D341Med (cell line): ENCODE measurements around the gene RYR2.
A peak's percentile ranks its signal among the peaks of the same experiment; 100 is the strongest.
"Not testable (repeated sequence)": the region's sequence is repeated elsewhere in the genome, so short reads cannot be mapped to it uniquely, and the experiment has no call there.

Experiments used
- DNase-seq: peaks from one replicate; pipeline ENCODE4 v3.0.0; 2012; ENCODE audit warnings: low spot score

RYR2 gene

GRCh38 chr1:237791592-237791991 is 749.6 kb downstream of the RYR2 start:
- no peak for DNase-seq

- no peak for DNase-seq
Measured at GRCh38 chr1:237792149-237792548, 750.2 kb downstream of the RYR2 start.

- DNase-seq, result no peak
Measured at GRCh38 chr1:237792726-237793125, 750.7 kb downstream of the RYR2 start.

GRCh38 chr1:237794071-237794470 is 752.1 kb downstream of the RYR2 start:
- no peak for DNase-seq

GRCh38 chr1:237795558-237795957 is 753.6 kb downstream of the RYR2 start:
- no peak for DNase-seq

GRCh38 chr1:237799762-237800474 is 757.9 kb downstream of the RYR2 start:
- DNase-seq, result peak; percentile 92

GRCh38 chr1:237804516-237804915 is 762.5 kb downstream of the RYR2 start:
- no peak for DNase-seq

GRCh38 chr1:237809099-237809498 is 767.1 kb downstream of the RYR2 start:
- no peak for DNase-seq

- no peak for DNase-seq
Measured at GRCh38 chr1:237811633-237812032, 769.6 kb downstream of the RYR2 start.

DNA sequence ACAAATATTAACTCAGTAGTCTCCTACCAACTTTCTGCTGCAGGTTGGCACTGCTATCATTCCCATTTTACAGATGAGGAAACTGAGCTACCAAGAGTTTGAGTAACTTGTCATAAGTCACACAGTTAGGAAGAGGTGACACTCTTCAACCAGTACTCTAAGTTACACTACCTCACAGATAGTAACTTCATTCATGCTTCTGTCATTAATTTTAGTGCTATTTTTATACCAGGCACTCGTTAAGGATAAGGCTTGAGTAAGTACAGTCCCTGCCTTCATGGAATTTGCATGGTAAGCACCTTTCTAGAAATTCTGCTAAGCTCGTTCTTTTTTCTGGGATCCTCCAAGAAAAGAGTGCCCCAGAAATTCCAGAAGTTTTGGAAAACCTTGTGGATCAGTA is 770.1 kb downstream of the RYR2 start:
- DNase-seq, result no peak

DNA sequence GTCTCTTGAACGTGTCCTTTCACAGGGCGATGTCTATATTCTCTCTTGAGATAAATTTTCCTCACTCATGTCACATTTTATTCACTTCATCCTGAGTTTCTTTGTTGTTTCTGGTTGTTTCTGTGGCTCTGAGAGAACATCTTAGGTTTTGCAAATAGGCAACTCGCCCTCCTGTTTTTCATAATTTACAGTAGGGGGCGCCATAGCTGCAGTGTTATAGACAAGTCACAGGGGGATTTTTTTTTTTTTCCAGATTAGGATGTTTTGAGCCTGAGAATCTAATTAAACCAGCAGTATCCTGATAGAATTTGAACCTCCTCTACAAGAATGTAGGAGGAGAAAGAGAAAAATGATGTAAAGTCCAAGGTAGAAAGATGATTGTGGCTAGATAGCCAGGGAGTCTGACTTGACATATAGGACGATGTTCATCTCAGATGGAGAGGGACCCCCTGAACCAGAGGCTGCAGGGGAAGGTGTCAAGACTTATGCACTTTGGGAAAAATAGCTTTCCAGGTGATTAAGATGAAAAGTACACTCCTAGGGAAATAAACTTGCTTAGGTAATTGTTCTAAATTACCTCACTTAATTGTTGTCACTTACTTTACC is 772.4 kb downstream of the RYR2 start:
- peak; percentile 46 for DNase-seq

- DNase-seq, result no peak
Measured at GRCh38 chr1:237817277-237817676, 775.3 kb downstream of the RYR2 start.

DNA sequence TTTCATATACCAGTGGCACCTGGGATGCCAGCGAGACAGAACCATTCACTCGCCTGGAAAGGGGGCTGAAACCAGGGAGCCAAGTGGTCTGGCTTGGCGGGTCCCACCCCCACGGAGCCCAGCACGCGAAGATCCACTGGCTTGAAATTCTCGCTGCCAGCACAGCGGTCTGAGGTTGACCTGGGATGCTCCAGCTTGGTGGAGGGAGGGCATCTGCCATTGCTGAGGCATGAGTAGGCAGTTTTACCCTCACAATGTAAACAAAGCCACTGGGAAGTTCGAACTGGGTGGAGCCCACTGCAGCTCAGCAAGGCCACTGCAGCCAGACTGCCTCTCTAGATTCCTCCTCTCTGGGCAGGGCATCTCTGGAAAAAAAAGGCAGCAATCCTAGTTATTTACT is 778.6 kb downstream of the RYR2 start:
- DNase-seq, result not testable (repeated sequence)

GRCh38 chr1:237832858-237833257 is 790.9 kb downstream of the RYR2 start:
- no peak for DNase-seq

- no peak for DNase-seq
Measured at GRCh38 chr1:237834048-237834447, 792.1 kb downstream of the RYR2 start.

DNA sequence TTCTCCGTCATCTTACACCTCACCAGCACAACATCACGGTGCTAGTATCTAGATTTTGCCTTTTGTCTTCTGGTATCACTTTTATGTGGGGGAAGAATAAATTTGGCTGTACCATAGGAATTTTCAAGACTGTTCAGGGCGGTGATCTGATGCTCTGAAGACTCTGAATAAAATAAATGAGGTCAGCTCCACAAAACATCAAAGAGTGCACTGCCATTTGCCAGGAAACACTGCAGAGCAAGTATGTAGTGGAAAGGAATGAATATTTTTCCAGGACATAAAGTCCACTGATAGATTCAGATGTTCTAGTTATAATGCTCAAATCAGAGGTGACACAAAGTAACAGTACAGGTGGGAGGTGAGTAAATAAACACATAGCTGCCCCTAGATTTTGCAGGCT is 792.5 kb downstream of the RYR2 start:
- DNase-seq, result no peak

GRCh38 chr1:237838320-237838719 is 796.3 kb downstream of the RYR2 start:
- no peak for DNase-seq

GRCh38 chr1:237838904-237839534 is 797.0 kb downstream of the RYR2 start:
- no peak for DNase-seq

DNA sequence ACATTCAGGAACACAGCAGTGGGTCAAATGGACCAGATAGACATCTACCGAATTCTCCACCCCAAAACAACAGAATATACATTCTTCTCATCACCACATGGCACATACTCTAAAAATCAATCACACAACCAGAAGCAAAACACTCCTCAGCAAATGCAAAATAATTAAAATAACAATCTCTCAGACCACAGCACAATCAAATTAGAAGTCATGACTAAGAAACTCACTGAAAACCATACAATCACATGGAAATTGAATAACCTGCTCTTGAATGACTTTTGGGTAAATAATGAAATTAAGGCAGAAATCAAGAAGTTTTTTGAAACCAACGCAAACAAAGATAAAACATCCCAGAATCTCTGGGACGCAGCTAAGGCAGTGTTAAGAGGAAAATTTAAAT is 799.5 kb downstream of the RYR2 start:
- no peak for DNase-seq

DNA sequence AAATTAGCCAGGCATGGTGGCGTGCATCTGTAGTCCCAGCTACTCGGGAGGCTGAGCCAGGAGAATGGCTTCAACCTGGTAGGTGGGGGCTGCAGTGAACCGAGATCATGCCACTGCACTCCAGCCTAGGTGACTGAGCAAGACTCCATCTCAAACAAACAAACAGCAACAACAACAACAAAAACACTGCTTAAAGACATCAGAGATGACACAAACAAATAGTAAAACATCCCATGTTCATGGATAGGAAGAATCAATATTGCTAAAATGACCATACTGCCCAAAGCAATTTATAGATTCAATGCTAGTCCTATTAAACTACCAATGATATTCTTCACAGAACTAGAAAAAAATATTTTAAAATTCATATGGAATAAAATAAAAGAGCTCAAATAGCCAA is 801.5 kb downstream of the RYR2 start:
- DNase-seq, result not testable (repeated sequence)

DNA sequence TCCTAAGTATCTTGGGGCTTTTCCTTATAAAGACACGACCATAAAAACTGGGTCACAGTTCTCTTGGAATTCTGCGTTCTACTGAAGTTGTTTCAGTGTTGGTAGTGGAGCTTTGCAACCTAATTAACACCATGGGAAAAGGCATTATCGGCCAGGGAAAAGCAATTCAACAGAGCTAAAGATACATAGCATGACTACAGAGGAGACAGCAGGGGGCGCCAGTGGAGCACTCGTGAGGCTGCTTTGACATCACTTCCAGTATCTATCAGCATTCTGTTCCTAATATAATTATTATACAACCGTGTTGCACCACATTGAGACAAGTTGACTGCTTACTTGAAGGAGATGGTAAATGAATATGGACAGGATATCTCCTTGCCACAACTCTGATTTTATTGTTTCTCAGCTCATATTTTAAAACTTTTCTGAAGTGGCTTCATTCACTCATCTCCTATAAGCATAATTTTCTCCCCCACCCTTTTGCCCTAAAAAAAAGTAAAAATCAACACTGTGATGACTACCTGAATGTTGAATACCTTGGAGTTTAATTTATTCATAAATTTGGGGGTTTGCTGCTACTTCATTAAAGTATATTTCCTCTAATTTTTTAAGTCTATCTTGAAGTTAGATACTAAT is 809.3 kb downstream of the RYR2 start:
- DNase-seq, result peak; percentile 77

DNA sequence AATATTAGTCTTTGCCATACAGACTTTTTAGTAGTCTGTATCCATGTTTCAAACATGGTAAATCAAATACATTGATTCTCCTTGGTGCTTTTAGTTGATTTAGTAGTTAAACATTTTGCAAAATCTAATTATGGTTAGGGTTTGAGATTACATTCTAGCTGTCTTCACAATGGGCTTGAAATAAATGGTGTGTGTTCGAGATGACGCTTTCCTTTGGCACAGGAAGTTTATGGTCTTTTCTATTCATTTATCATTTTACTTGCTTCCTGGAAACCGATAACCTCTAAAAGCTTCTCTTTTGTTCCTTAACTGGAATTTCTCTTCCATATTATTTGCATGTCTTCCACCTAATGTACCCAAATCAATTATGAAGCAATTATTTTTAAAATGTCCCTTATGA is 810.4 kb downstream of the RYR2 start:
- no peak for DNase-seq

- DNase-seq, result no peak
Measured at GRCh38 chr1:237857455-237857854, 815.5 kb downstream of the RYR2 start.
